Endothelial cell of umbilical vein (primary cell): ENCODE results near the gene ZNF428. TPM values are rescaled to one million over a fixed set of nuclear protein-coding genes. Genes with fewer than 3 reads are reported as not detected.

Experiments used
- BruUV-seq: library from RNA; stranded (reverse); fragments of 400-500 nt; replicated peaks from 2 replicates; lab custom pipeline; 2021; lab: Mats Ljungman, UMichigan
- CTCF ChIA-PET: fragments of 300-600, 350-600 bp; sonication (Branson Sonifier 250); formaldehyde crosslinking; loops from one replicate; lab custom pipeline; 2021; ENCODE audit warnings: antibody characterized with exemption, inconsistent platforms; lab: Charles Lee
- POLR2A ChIA-PET: fragments of 300-600, 350-600 bp; sonication (Branson Sonifier 250); formaldehyde crosslinking; loops from one replicate; lab custom pipeline; 2021; ENCODE audit warnings: antibody characterized with exemption, inconsistent platforms; lab: Charles Lee
- DNase-seq: peaks from one replicate; pipeline ENCODE4 v3.0.0-alpha.2; 2011; ENCODE audit warnings: low read depth, low spot score
- FAIRE-seq: peaks from 2 replicates; lab custom pipeline; 2011; peaks lifted over from hg19 to GRCh38; lab: Jason Lieb, UNC
- H2AFZ ChIP-seq: 2 replicates; pipeline ENCODE4 v1.6.0; 2012; ENCODE audit warnings: low read depth, low read length, control low read depth, inconsistent platforms
- H3K27ac ChIP-seq: 2 replicates; pipeline ENCODE4 v1.5.1; 2011; ENCODE audit warnings: low read depth, mild to moderate bottlenecking, control low read depth, low read length, moderate library complexity; ENCODE audit not compliant: insufficient read depth
- H3K27me3 ChIP-seq, 2 experiments: 2 replicates each; pipeline versions ENCODE4 v1.6.0 to v1.6.1; 2011; ENCODE audit warnings: low read length in 2 of 2, mixed read lengths in 1 of 2; ENCODE audit not compliant: control insufficient read depth in 2 of 2, insufficient read depth in 2 of 2
- H3K36me3 ChIP-seq, 2 experiments: 2 replicates in 1 of 2; 3 replicates in 1 of 2; pipeline ENCODE4 v1.5.1; 2011; ENCODE audit warnings: low read length in 2 of 2, mild to moderate bottlenecking in 1 of 2, moderate library complexity in 1 of 2; ENCODE audit not compliant: control insufficient read depth in 2 of 2, insufficient read depth in 2 of 2; ENCODE audit errors: extremely low read depth in 1 of 2
- H3K4me1 ChIP-seq: 3 replicates; pipeline ENCODE4 v1.5.1; 2011; ENCODE audit warnings: mild to moderate bottlenecking, low read length; ENCODE audit not compliant: control insufficient read depth, insufficient read depth; ENCODE audit errors: extremely low read depth
- H3K4me2 ChIP-seq: 2 replicates; pipeline ENCODE4 v1.6.1; 2011; ENCODE audit warnings: low read length, control low read depth, mixed read lengths; ENCODE audit not compliant: insufficient read depth
- H3K4me3 ChIP-seq, 3 experiments: fragments of 200-600 bp in 1 of 3; sonication (generic), shearing (Covaris generic) in 1 of 3; replicated peaks in 1 of 3; 2 replicates each; pipeline ENCODE4 v1.5.1; 2011 to 2016; ENCODE audit warnings: control low read depth in 3 of 3, low read length in 3 of 3, mild to moderate bottlenecking in 2 of 3, inconsistent platforms in 1 of 3, low read depth in 1 of 3, moderate library complexity in 1 of 3; ENCODE audit not compliant: insufficient read depth in 1 of 3
- H3K79me2 ChIP-seq: 2 replicates; pipeline ENCODE4 v1.6.0; 2012; ENCODE audit warnings: low read length, inconsistent platforms; ENCODE audit not compliant: control insufficient read depth, insufficient read depth
- H3K9ac ChIP-seq: replicated peaks from 2 replicates; pipeline ENCODE3; 2011; ENCODE audit warnings: low read length, control low read depth; ENCODE audit not compliant: insufficient read depth; ENCODE audit errors: extremely low read depth
- H3K9me1 ChIP-seq: replicated peaks from 3 replicates; pipeline ENCODE4 v1.6.0; 2011; ENCODE audit warnings: mild to moderate bottlenecking, low read length; ENCODE audit not compliant: control insufficient read depth, insufficient read depth; ENCODE audit errors: extremely low read depth
- H3K9me3 ChIP-seq: replicated peaks from 2 replicates; pipeline ENCODE4 v1.5.1; 2012; ENCODE audit warnings: low read length, inconsistent platforms; ENCODE audit not compliant: control insufficient read depth, insufficient read depth
- H4K20me1 ChIP-seq: replicated peaks from 2 replicates; pipeline ENCODE3; 2011; ENCODE audit warnings: mild to moderate bottlenecking, low read length; ENCODE audit not compliant: control insufficient read depth, insufficient read depth; ENCODE audit errors: extremely low read depth
- CTCF ChIP-seq, 2 donors: IDR thresholded peaks; 1 replicate in 1 of 2; 2 replicates in 1 of 2; pipeline ENCODE4 v1.5.1; 2011; ENCODE audit warnings: low read length in 2 of 2, mild to moderate bottlenecking in 2 of 2, moderate library complexity in 2 of 2, control low read depth in 1 of 2, inconsistent platforms in 1 of 2, low read depth in 1 of 2; ENCODE audit not compliant: insufficient read depth in 1 of 2; ENCODE audit errors: extremely low read depth in 1 of 2
- EZH2 ChIP-seq: IDR thresholded peaks from 2 replicates; pipeline ENCODE4 v1.6.1; 2012; ENCODE audit warnings: borderline replicate concordance, low read depth, mild to moderate bottlenecking, moderate library complexity, low read length, inconsistent platforms; ENCODE audit not compliant: severe bottlenecking
- FOS ChIP-seq: IDR thresholded peaks from 2 replicates; pipeline ENCODE4 v1.6.1; 2011; ENCODE audit warnings: mild to moderate bottlenecking, low read length, moderate library complexity, borderline replicate concordance; ENCODE audit not compliant: insufficient read depth
- GATA2 ChIP-seq: IDR thresholded peaks from 2 replicates; pipeline ENCODE4 v1.7.0; 2011; ENCODE audit warnings: low read depth, mild to moderate bottlenecking, moderate library complexity, mixed read lengths, low read length; ENCODE audit not compliant: insufficient read length, insufficient read depth
- JUN ChIP-seq: IDR thresholded peaks from 2 replicates; pipeline ENCODE4 v1.6.1; 2011; ENCODE audit warnings: borderline replicate concordance, low read depth; ENCODE audit not compliant: insufficient read length, insufficient read depth
- MAX ChIP-seq: IDR thresholded peaks from 2 replicates; pipeline ENCODE4 v1.6.1; 2011; ENCODE audit not compliant: insufficient read depth, insufficient read length
- MYC ChIP-seq: IDR thresholded peaks from one replicate; pipeline ENCODE4 v1.6.1; 2011; ENCODE audit warnings: mild to moderate bottlenecking, low read depth, low read length
- POLR2A ChIP-seq: IDR thresholded peaks from 2 replicates; pipeline ENCODE4 v1.6.1; 2012; ENCODE audit warnings: low read depth, mild to moderate bottlenecking, control low read depth, low read length
- POLR2AphosphoS5 ChIP-seq: IDR thresholded peaks from 2 replicates; pipeline ENCODE4 v1.6.1; 2012; ENCODE audit warnings: low read depth, mild to moderate bottlenecking, control low read depth, low read length, moderate library complexity; ENCODE audit not compliant: insufficient read depth
- dilution Hi-C: fragments of 300-500 bp; cut with MboI; formaldehyde crosslinking; loops from one replicate; pipeline ENCODE4 v1.15.0; 2019; ENCODE audit warnings: low sequenced_read_pairs; ENCODE audit not compliant: extremely low pct_ligation_motif_present
- intact Hi-C: fragments of 100-400 bp; cut with micrococcal nuclease; formaldehyde crosslinking; loops from one replicate; pipeline ENCODE4 v1.10.0; 2022
- polyA plus RNA-seq, 4 experiments: library from polyadenylated mRNA; depleted of rRNA in 3 of 4; stranded (reverse) in 3 of 4; unstranded in 1 of 4; fragments of >200 nt; gene quantifications; 2 replicates each; pipeline versions ENCODE4 v1.2.1 to v1.2.3, GENCODE V29; 2011 to 2012; ENCODE audit warnings: missing spikeins in 1 of 4
- total RNA-seq: library from RNA; stranded (reverse); gene quantifications from 2 replicates; pipeline ENCODE4 v1.2.3, GENCODE V29; 2021

ZNF428 gene
- total and polyA plus RNA-seq, 2 donors (not counting 3 experiments of a cell fraction or from before 2014, with no cell fraction given) = 29.2 to 56.2 TPM

- H3K9me3 ChIP-seq = no peaks in the 10 kb centered on the region
- H3K27ac ChIP-seq = no peak overlapping the region
- no peak overlapping the region for H2AFZ ChIP-seq
- no TSS peak for BruUV-seq
- peak; percentile 6 for DNase-seq
- FAIRE-seq = peak; percentile 15
- dilution Hi-C loops = no loop called here
- H3K36me3 ChIP-seq = peaks cover 10 to 15% of the 10 kb centered on the region in 2 experiments
- CTCF ChIA-PET = interaction anchor here (0.6 to 5.7 kb wide), 6 partner anchors 23 to 212 kb away, joined by 3 to 158 read pairs (median 10); partner anchors contain the start of genes PINLYP, XRCC1 and ZNF575
- H3K79me2 ChIP-seq = peaks cover 40% of the 10 kb centered on the region
- no peaks in the 10 kb centered on the region for H3K9me1 ChIP-seq
- H3K27me3 ChIP-seq = no peaks in the 10 kb centered on the region
- POLR2A ChIA-PET = interaction anchor here (0.6 kb wide), 1 partner anchor 48 kb away, joined by 8 read pairs; no protein-coding TSS in a partner anchor
- no peak for TF ChIP-seq JUN
- TF ChIP-seq MAX = no peak
- no peak for TF ChIP-seq CTCF (IDR thresholded peaks at IDR 0.05; ENCODE audit: extremely low read depth in 1 of 2, insufficient read depth in 1 of 2, low read depth in 1 of 2, low read length in 2 of 2)
- TF ChIP-seq GATA2 = no peak
- no peak for TF ChIP-seq EZH2
- no peak for TF ChIP-seq POLR2AphosphoS5
- TF ChIP-seq POLR2A = no peak
- no peak for TF ChIP-seq FOS
- no peak for TF ChIP-seq MYC
- H4K20me1 ChIP-seq = no peaks in the 10 kb centered on the region
- no peak overlapping the region for H3K9ac ChIP-seq
- peaks cover 24% of the 10 kb centered on the region for H3K4me1 ChIP-seq
- intact Hi-C loops = no loop called here
- peak overlapping the region; percentile 95 for H3K4me2 ChIP-seq
- H3K4me3 ChIP-seq = peak overlapping the region in 1 of 3 experiments; percentile 89
Observed at GRCh38 chr19:43597876-43598275, 21.6 kb downstream of the ZNF428 start.
